ENCODE results near the gene TLR8. TPM values are rescaled to one million over a fixed set of nuclear protein-coding genes. Genes with fewer than 3 reads are reported as not detected.

TLR8 gene
- total and polyA plus RNA-seq, 10 of the 15 experiments (the other 5 are each of a cell fraction or from before 2014, with no cell fraction given): 0.04 TPM; not detected in 9

DNA sequence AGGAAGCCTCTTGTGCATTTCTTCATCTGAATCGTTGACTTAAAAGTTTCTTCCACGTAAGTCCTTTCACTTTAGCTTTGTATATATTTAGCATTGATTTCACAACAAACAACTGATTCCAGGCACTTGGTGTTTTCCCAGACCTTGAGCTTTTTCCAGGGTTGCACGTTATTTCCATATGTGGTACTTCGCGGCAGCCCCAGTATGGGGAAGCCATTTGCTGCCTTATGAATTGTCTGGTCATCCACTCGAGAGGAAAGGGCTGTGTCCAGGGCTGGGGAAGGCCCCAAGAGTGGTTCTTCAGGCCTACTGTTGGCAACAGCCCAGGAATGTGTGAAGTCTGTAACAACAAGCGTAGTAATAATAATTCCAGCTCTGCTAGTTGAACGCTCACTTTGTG is 2.8 kb upstream of the TLR8 start:
- ChIA-PET POLR2A (no interaction called here), CTCF (interaction anchor here (0.8 to 2.9 kb wide), 16 partner anchors 10 to 603 kb away, joined by 3 to 47 read pairs (median 4); no protein-coding TSS in a partner anchor), RAD21 (ENCODE audit: unreplicated experiment) (interaction anchor here (0.6 to 3.7 kb wide), 4 partner anchors 89 to 585 kb away, joined by 3 to 19 read pairs (median 4); partner anchors contain the start of gene PRPS2), SMC1A (ENCODE audit: uncharacterized antibody, unreplicated experiment) (interaction anchor here (0.7 to 2.8 kb wide), 9 partner anchors 10 to 584 kb away, joined by 3 to 28 read pairs (median 7); no protein-coding TSS in a partner anchor)
- H2AFZ ChIP-seq (ENCODE audit: control insufficient read depth, low read depth, low read length): no peak overlapping the region
- no peak overlapping the region for H3K4me2 ChIP-seq (ENCODE audit: control insufficient read depth, insufficient read depth)
- ATAC-seq (no peak), FAIRE-seq (no peak), DNase-seq (ENCODE audit: low read depth, low spot score) (no peak)
- no peaks in the 10 kb centered on the region for H3K79me2 ChIP-seq (ENCODE audit: control insufficient read depth, insufficient read depth, low read length)
- in situ Hi-C loops (cut with MboI) (loop anchor here (5.0 to 25.0 kb wide), 2 partner anchors 201 to 816 kb away; no protein-coding TSS in a partner anchor), intact Hi-C loops (cut with micrococcal nuclease; ENCODE audit: unreplicated experiment) (loop anchor here (5.0 to 10.0 kb wide), 2 partner anchors 389 to 584 kb away; no protein-coding TSS in a partner anchor)
- H3K4me3 ChIP-seq: no peak overlapping the region
- no peak overlapping the region for H3K27ac ChIP-seq (ENCODE audit: control insufficient read depth, insufficient read depth)
- BruUV-seq (replicated peaks): no TSS peak
- H4K20me1 ChIP-seq (ENCODE audit: control insufficient read depth, insufficient read depth): no peaks in the 10 kb centered on the region
- no peaks in the 10 kb centered on the region for H3K36me3 ChIP-seq (ENCODE audit: control insufficient read depth in 2 of 2, insufficient read depth in 2 of 2, low read length in 1 of 2)
- no peak for TF ChIP-seq BCL11A (IDR thresholded peaks at IDR 0.05; ENCODE audit: low read depth, low read length)
- TF ChIP-seq PML (IDR thresholded peaks at IDR 0.05; ENCODE audit: low read length): no peak
- TF ChIP-seq CBX5 (IDR thresholded peaks at IDR 0.05; ENCODE audit: low read depth): no peak
- no peak for TF ChIP-seq KLF5 (IDR thresholded peaks at IDR 0.05; ENCODE audit: partially characterized antibody)
- TF ChIP-seq, protein P1, sequence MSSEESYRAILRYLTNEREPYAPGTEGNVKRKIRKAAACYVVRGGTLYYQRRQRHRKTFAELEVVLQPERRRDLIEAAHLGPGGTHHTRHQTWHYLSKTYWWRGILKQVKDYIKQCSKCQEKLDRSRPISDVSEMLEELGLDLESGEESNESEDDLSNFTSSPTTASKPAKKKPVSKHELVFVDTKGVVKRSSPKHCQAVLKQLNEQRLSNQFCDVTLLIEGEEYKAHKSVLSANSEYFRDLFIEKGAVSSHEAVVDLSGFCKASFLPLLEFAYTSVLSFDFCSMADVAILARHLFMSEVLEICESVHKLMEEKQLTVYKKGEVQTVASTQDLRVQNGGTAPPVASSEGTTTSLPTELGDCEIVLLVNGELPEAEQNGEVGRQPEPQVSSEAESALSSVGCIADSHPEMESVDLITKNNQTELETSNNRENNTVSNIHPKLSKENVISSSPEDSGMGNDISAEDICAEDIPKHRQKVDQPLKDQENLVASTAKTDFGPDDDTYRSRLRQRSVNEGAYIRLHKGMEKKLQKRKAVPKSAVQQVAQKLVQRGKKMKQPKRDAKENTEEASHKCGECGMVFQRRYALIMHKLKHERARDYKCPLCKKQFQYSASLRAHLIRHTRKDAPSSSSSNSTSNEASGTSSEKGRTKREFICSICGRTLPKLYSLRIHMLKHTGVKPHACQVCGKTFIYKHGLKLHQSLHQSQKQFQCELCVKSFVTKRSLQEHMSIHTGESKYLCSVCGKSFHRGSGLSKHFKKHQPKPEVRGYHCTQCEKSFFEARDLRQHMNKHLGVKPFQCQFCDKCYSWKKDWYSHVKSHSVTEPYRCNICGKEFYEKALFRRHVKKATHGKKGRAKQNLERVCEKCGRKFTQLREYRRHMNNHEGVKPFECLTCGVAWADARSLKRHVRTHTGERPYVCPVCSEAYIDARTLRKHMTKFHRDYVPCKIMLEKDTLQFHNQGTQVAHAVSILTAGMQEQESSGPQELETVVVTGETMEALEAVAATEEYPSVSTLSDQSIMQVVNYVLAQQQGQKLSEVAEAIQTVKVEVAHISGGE (CRISPR knock-in tag; IDR thresholded peaks at IDR 0.05): no peak
- TF ChIP-seq CREB1 (IDR thresholded peaks at IDR 0.05; ENCODE audit: low read depth): no peak
- no peak for TF ChIP-seq TCF12 (IDR thresholded peaks at IDR 0.05; ENCODE audit: low read depth, low read length)
- TF ChIP-seq, protein P2, sequence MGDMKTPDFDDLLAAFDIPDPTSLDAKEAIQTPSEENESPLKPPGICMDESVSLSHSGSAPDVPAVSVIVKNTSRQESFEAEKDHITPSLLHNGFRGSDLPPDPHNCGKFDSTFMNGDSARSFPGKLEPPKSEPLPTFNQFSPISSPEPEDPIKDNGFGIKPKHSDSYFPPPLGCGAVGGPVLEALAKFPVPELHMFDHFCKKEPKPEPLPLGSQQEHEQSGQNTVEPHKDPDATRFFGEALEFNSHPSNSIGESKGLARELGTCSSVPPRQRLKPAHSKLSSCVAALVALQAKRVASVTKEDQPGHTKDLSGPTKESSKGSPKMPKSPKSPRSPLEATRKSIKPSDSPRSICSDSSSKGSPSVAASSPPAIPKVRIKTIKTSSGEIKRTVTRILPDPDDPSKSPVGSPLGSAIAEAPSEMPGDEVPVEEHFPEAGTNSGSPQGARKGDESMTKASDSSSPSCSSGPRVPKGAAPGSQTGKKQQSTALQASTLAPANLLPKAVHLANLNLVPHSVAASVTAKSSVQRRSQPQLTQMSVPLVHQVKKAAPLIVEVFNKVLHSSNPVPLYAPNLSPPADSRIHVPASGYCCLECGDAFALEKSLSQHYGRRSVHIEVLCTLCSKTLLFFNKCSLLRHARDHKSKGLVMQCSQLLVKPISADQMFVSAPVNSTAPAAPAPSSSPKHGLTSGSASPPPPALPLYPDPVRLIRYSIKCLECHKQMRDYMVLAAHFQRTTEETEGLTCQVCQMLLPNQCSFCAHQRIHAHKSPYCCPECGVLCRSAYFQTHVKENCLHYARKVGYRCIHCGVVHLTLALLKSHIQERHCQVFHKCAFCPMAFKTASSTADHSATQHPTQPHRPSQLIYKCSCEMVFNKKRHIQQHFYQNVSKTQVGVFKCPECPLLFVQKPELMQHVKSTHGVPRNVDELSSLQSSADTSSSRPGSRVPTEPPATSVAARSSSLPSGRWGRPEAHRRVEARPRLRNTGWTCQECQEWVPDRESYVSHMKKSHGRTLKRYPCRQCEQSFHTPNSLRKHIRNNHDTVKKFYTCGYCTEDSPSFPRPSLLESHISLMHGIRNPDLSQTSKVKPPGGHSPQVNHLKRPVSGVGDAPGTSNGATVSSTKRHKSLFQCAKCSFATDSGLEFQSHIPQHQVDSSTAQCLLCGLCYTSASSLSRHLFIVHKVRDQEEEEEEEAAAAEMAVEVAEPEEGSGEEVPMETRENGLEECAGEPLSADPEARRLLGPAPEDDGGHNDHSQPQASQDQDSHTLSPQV (IDR thresholded peaks at IDR 0.05): no peak
- TF ChIP-seq RUNX3 (IDR thresholded peaks at IDR 0.05; ENCODE audit: low read length): no peak
- no peak for TF ChIP-seq NR2F1 (conservative IDR thresholded peaks at IDR 0.05)
- TF ChIP-seq, protein P3, sequence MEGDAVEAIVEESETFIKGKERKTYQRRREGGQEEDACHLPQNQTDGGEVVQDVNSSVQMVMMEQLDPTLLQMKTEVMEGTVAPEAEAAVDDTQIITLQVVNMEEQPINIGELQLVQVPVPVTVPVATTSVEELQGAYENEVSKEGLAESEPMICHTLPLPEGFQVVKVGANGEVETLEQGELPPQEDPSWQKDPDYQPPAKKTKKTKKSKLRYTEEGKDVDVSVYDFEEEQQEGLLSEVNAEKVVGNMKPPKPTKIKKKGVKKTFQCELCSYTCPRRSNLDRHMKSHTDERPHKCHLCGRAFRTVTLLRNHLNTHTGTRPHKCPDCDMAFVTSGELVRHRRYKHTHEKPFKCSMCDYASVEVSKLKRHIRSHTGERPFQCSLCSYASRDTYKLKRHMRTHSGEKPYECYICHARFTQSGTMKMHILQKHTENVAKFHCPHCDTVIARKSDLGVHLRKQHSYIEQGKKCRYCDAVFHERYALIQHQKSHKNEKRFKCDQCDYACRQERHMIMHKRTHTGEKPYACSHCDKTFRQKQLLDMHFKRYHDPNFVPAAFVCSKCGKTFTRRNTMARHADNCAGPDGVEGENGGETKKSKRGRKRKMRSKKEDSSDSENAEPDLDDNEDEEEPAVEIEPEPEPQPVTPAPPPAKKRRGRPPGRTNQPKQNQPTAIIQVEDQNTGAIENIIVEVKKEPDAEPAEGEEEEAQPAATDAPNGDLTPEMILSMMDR (IDR thresholded peaks at IDR 0.05 in 2 of 3, conservative IDR thresholded peaks at IDR 0.05 in 1 of 3; ENCODE audit: control insufficient read depth in 2 of 3, extremely low read depth in 1 of 3, insufficient read depth in 1 of 3, low read depth in 3 of 3, low read length in 3 of 3): no peak
- no peaks in the 10 kb centered on the region for H3K27me3 ChIP-seq (replicated peaks in 1 of 2; ENCODE audit: control insufficient read depth in 2 of 2, insufficient read depth in 2 of 2, low read length in 1 of 2)
- no peak overlapping the region for H3K9ac ChIP-seq (ENCODE audit: control insufficient read depth, insufficient read depth, low read length)
- H3K4me1 ChIP-seq (ENCODE audit: control insufficient read depth, insufficient read depth, low read length): no peaks in the 10 kb centered on the region
- WGBS (ENCODE audit: insufficient coverage, insufficient replicate concordance, low lambda C conversion rate, missing lambda C conversion rate): 54% methylated on average over 8 of the region's 8 CpGs
- no peaks in the 10 kb centered on the region for H3K9me3 ChIP-seq (replicated peaks; ENCODE audit: control insufficient read depth, insufficient read depth, low read length)
